Stimulated activated naive B cell treated with anti-CD40 and anti-IgM and Interleukin-4, amounts not matched to agents 10 μg/mL and 1 μg/mL and 100 μg/mL, for 72 hours (primary cell): Measurements from ENCODE around the gene VPS9D1.

Source experiments
- ATAC-seq, 2 donors: fragments of 150-1000 bp; cut with Tn5 transposase; replicated peaks; 2 replicates each; pipeline ENCODE4 v1.10.0; 2021; ENCODE audit warnings: moderate library complexity in 1 of 2
- DNase-seq: peaks from one replicate; pipeline ENCODE4 v3.0.0; 2021
- H3K27ac Mint-ChIP-seq: one replicate; pipeline ENCODE4 v1.8.0; 2022; ENCODE audit warnings: mild to moderate bottlenecking, mixed read lengths
- H3K27me3 Mint-ChIP-seq, 2 donors: one replicate each; pipeline ENCODE4 v1.8.0; 2022; ENCODE audit warnings: mixed read lengths in 2 of 2
- H3K36me3 Mint-ChIP-seq, 2 donors: one replicate each; pipeline ENCODE4 v1.8.0; 2022; ENCODE audit warnings: mixed read lengths in 2 of 2, mild to moderate bottlenecking in 1 of 2
- H3K4me1 Mint-ChIP-seq, 2 donors: one replicate each; pipeline ENCODE4 v1.8.0; 2022; ENCODE audit warnings: mixed read lengths in 2 of 2, mild to moderate bottlenecking in 1 of 2
- H3K4me3 Mint-ChIP-seq, 2 donors: one replicate each; pipeline ENCODE4 v1.8.0; 2022; ENCODE audit warnings: mild to moderate bottlenecking in 2 of 2, mixed read lengths in 2 of 2, moderate library complexity in 1 of 2
- H3K9me3 Mint-ChIP-seq, 2 donors: one replicate each; pipeline ENCODE4 v1.8.0; 2022; ENCODE audit warnings: mixed read lengths in 2 of 2, mild to moderate bottlenecking in 1 of 2

VPS9D1 gene, protein sequence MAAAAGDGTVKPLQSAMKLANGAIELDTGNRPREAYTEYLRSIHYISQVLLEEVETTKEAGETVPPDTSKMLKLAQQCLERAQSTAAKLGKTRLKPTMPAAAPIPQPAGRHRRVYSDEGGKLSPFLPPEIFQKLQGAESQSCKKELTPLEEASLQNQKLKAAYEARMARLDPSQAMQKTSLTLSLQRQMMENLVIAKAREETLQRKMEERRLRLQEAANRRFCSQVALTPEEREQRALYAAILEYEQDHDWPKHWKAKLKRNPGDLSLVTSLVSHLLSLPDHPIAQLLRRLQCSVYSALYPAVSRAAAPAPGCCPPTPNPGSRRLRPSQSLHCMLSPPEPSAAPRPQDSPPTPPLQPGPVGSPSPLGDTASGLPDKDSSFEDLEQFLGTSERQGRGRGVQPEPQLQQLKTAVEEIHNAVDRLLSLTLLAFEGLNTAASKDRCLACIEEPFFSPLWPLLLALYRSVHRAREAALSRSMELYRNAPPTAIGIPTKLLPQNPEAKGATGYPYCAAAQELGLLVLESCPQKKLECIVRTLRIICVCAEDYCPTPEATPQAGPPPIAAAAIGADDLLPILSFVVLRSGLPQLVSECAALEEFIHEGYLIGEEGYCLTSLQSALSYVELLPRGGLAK

GRCh38 chr16:89720813-89721545, at the start of gene VPS9D1, which contains the start of gene ZNF276:
Gene VPS9D1 (minus strand): TSS chr16:89720898. CDS start chr16:89720861, 37 bp downstream.
Gene ZNF276 (plus strand): TSS chr16:89721537. CDS start chr16:89721641, 104 bp downstream.
- H3K27me3 Mint-ChIP-seq = no peaks in the 10 kb centered on the region
- no peaks in the 10 kb centered on the region for H3K9me3 Mint-ChIP-seq
- H3K27ac Mint-ChIP-seq = peak within 1 kb of the TSS; percentile 91
- peaks cover 35 to 40% of the 10 kb centered on the region in 2 donors for H3K36me3 Mint-ChIP-seq
- peak; percentile 72 to 77 for ATAC-seq
- peak within 1 kb of the TSS; percentile 85 to 87 for H3K4me3 Mint-ChIP-seq
- peak; percentile 78 for DNase-seq
- H3K4me1 Mint-ChIP-seq = peaks cover 31 to 51% of the 10 kb centered on the region in 2 donors

- H3K4me1 Mint-ChIP-seq = peaks cover 5 to 18% of the 10 kb centered on the region in 2 donors
- H3K4me3 Mint-ChIP-seq = no peak overlapping the region
- H3K27ac Mint-ChIP-seq = no peak overlapping the region
- peaks cover 47 to 65% of the 10 kb centered on the region in 2 donors for H3K36me3 Mint-ChIP-seq
- ATAC-seq = no peak
- DNase-seq = no peak
- H3K9me3 Mint-ChIP-seq = no peaks in the 10 kb centered on the region
- H3K27me3 Mint-ChIP-seq = no peaks in the 10 kb centered on the region
Observed at GRCh38 chr16:89770367-89770766, 49.7 kb upstream of the VPS9D1 start.

DNA sequence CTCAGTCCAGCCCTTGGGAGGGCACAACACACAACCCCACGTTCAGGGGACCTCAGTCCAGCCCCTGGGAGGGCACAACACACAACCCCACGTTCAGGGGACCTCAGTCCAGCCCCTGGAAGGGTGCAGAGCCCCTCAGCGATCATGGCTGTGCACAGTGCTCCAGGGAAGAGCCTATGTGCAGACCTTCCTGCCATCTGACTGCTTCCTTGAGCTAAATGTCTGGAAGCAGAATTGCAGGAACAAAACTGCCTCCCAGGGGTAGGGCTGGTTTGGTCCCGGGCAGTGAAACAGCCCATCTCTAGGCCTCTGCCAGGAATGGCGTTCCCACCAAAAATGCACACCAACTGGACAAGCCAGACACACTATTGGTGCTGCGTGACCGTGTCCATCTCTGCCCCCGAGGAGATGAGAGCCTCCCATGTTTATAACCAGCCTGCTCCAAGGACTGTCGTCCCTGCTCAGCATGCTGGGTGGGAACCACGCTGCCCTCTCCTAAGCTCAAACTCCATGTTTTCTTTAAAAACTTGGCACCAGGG, 44.7 kb upstream of the VPS9D1 start:
- H3K27ac Mint-ChIP-seq = peak overlapping the region; percentile 93
- peak; percentile 4 to 8 for ATAC-seq
- H3K4me3 Mint-ChIP-seq = peak overlapping the region; percentile 78 to 79
- peaks cover 38 to 62% of the 10 kb centered on the region in 2 donors for H3K36me3 Mint-ChIP-seq
- no peaks in the 10 kb centered on the region for H3K9me3 Mint-ChIP-seq
- DNase-seq = no peak
- H3K27me3 Mint-ChIP-seq = no peaks in the 10 kb centered on the region
- H3K4me1 Mint-ChIP-seq = peaks cover 32 to 64% of the 10 kb centered on the region in 2 donors

GRCh38 chr16:89764711-89765201, 44.1 kb upstream of the VPS9D1 start:
- Mint-ChIP-seq H3K4me1 (peaks cover 34 to 70% of the 10 kb centered on the region in 2 donors), H3K27me3 (no peaks in the 10 kb centered on the region), H3K27ac (peak overlapping the region; percentile 93), H3K36me3 (peaks cover 38 to 59% of the 10 kb centered on the region in 2 donors), H3K4me3 (peak overlapping the region; percentile 78 to 79), H3K9me3 (no peaks in the 10 kb centered on the region)
- DNase-seq (peak; percentile 67), ATAC-seq (peak; percentile 94 to 95)

DNA sequence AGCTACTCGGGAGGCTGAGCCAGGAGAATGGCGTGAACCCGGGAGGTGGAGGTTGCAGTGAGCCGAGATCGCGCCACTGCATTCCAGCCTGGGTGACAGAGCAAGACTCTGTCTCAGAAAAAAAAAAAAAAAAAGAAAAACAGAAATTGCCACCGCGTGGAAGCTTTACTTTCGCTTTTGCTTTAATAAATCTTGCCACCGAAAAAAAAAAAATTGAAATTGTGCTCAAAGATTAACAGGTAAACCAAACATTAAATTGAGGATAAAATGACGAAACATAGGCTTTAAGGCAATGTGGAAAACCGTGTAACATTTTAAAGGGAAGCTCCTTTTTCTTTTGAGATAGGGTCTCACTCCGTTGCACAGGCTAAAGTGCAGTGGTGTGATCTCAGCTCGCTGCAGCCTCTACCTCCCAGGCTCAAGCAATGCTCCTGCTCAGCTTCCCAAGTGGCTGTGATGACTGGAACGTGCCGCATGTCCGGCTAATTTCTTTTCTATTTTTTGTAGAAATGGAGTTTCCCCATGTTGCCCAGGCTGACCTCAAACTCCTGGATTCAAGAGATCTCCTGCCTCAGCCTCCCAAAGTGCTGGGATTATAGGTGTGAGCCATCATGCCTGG, 40.7 kb upstream of the VPS9D1 start:
- no peaks in the 10 kb centered on the region for H3K9me3 Mint-ChIP-seq
- H3K4me3 Mint-ChIP-seq = peak overlapping the region; percentile 76 to 81
- no peak for DNase-seq
- H3K27me3 Mint-ChIP-seq = no peaks in the 10 kb centered on the region
- peaks cover 32 to 50% of the 10 kb centered on the region in 2 donors for H3K36me3 Mint-ChIP-seq
- no peak for ATAC-seq
- peaks cover 31 to 65% of the 10 kb centered on the region in 2 donors for H3K4me1 Mint-ChIP-seq
- H3K27ac Mint-ChIP-seq = peak overlapping the region; percentile 90

DNA sequence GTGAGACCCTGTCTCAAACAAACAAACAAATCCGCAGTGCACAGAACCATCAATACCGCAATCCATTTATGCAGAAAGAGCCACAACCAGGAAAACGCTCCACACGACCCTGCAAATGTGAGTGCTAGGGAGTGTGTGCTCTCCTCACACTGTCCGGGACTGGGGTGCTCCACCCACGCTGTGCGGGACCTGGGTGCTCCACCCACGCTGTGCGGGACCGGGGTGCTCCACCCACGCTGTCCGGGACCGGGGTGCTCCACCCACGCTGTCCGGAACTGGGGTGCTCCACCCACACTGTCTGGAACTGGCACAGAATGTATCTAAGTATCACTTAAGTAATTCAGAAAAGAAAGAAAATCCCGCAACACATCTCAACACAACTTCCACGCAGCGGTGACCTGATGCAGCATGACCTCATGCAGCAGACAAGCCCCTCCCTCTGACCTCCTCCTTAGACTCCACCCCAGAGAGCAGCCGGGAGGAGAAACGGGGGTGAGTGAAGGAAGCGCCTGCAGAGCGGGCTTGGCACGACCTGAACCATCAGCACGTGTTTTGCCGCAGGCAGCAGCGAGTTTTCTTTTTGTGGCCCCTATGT, 39.1 kb upstream of the VPS9D1 start:
- Mint-ChIP-seq H3K27me3 (no peaks in the 10 kb centered on the region), H3K9me3 (no peaks in the 10 kb centered on the region), H3K27ac (peak overlapping the region; percentile 90), H3K36me3 (peaks cover 37 to 53% of the 10 kb centered on the region in 2 donors), H3K4me1 (peaks cover 29 to 62% of the 10 kb centered on the region in 2 donors), H3K4me3 (no peak overlapping the region)
- ATAC-seq (no peak), DNase-seq (no peak)

GRCh38 chr16:89749637-89750036, 28.9 kb upstream of the VPS9D1 start:
- H3K36me3 Mint-ChIP-seq = peaks cover 37 to 62% of the 10 kb centered on the region in 2 donors
- H3K4me3 Mint-ChIP-seq = peak overlapping the region; percentile 23 to 49
- ATAC-seq (peak; percentile 75 to 91), DNase-seq (peak; percentile 24)
- H3K27me3 Mint-ChIP-seq = no peaks in the 10 kb centered on the region
- no peaks in the 10 kb centered on the region for H3K9me3 Mint-ChIP-seq
- H3K4me1 Mint-ChIP-seq = peaks cover 14 to 16% of the 10 kb centered on the region in 2 donors
- H3K27ac Mint-ChIP-seq = peak overlapping the region; percentile 63

DNA sequence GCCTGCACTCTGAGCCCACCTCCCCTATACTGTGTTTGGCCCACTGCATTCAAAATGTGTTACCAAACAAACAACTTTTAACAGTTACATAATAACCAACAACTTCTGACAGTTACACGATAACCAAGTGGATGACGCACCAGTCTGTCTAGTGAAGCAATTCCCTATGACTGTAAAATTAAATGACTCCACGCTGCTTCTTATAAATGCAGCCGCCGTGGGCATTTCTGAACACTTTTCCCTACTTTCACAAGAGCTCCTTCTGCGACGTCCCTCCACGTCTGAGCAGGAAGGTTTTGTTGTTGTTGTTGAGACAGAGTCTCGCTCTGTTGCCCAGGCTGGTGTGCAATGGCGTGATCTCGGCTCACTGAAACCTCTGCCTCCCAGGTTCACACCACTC, 28.2 kb upstream of the VPS9D1 start:
- H3K27ac Mint-ChIP-seq = no peak overlapping the region
- no peak overlapping the region for H3K4me3 Mint-ChIP-seq
- H3K27me3 Mint-ChIP-seq = no peaks in the 10 kb centered on the region
- DNase-seq (no peak), ATAC-seq (no peak)
- no peaks in the 10 kb centered on the region for H3K9me3 Mint-ChIP-seq
- H3K4me1 Mint-ChIP-seq = peaks cover 12 to 15% of the 10 kb centered on the region in 2 donors
- peaks cover 39 to 65% of the 10 kb centered on the region in 2 donors for H3K36me3 Mint-ChIP-seq

DNA sequence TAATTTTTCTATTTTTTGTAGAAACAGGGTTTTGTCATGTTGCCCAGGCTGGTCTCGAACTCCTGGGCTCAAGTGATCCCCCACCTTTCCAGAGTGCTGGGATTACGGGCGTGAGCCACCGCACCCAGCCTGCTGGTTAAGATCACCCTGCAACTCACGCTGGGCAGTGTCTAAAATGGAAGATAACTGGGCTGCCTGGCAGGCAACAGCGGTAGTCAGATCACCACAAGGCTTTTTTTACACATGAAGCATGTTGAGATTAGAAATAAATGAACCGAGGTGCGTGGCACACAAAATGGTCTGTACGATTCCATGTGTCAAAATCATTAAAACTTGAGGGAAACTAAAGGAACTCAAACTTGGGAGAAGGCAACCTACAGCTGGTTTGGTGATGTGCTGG, 27.4 kb upstream of the VPS9D1 start:
- no peak overlapping the region for H3K4me3 Mint-ChIP-seq
- ATAC-seq (no peak), DNase-seq (no peak)
- H3K27ac Mint-ChIP-seq = no peak overlapping the region
- H3K36me3 Mint-ChIP-seq = peaks cover 35 to 61% of the 10 kb centered on the region in 2 donors
- peaks cover 10% of the 10 kb centered on the region in 2 donors for H3K4me1 Mint-ChIP-seq
- H3K9me3 Mint-ChIP-seq = no peaks in the 10 kb centered on the region
- no peaks in the 10 kb centered on the region for H3K27me3 Mint-ChIP-seq

- H3K36me3 Mint-ChIP-seq = peaks cover 34 to 61% of the 10 kb centered on the region in 2 donors
- DNase-seq = no peak
- no peaks in the 10 kb centered on the region for H3K27me3 Mint-ChIP-seq
- ATAC-seq = no peak
- H3K4me3 Mint-ChIP-seq = no peak overlapping the region
- peaks cover 13 to 16% of the 10 kb centered on the region in 2 donors for H3K4me1 Mint-ChIP-seq
- H3K27ac Mint-ChIP-seq = no peak overlapping the region
- H3K9me3 Mint-ChIP-seq = no peaks in the 10 kb centered on the region
Observed at GRCh38 chr16:89746043-89746442, 25.3 kb upstream of the VPS9D1 start.

DNA sequence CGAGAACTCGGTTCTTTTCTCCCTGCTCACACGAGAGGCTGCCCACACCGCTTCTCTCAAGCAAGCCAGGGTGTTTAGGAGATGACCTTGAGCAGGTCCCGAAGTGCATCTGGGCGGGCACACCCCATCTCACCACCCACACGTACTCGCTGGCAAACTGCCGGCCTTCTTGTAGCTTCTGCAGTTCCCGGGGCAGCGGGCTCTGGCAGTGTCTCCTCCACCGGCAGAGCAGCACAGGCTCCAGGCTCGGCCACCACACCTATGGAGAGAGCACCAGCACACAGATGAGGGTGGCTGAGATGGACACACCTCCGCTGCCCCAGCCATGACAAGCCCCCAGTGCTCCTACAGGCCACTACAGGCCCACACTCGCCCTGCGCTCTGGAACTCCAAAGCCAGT, 24.1 kb upstream of the VPS9D1 start:
- Mint-ChIP-seq H3K27me3 (no peaks in the 10 kb centered on the region), H3K4me1 (peaks cover 11 to 13% of the 10 kb centered on the region in 2 donors), H3K36me3 (peaks cover 33 to 55% of the 10 kb centered on the region in 2 donors), H3K4me3 (no peak overlapping the region), H3K9me3 (no peaks in the 10 kb centered on the region), H3K27ac (peak overlapping the region; percentile 25)
- ATAC-seq = no peak
- no peak for DNase-seq

- peaks cover 38 to 54% of the 10 kb centered on the region in 2 donors for H3K36me3 Mint-ChIP-seq
Observed at GRCh38 chr16:89742948-89743347, 22.2 kb upstream of the VPS9D1 start.

DNA sequence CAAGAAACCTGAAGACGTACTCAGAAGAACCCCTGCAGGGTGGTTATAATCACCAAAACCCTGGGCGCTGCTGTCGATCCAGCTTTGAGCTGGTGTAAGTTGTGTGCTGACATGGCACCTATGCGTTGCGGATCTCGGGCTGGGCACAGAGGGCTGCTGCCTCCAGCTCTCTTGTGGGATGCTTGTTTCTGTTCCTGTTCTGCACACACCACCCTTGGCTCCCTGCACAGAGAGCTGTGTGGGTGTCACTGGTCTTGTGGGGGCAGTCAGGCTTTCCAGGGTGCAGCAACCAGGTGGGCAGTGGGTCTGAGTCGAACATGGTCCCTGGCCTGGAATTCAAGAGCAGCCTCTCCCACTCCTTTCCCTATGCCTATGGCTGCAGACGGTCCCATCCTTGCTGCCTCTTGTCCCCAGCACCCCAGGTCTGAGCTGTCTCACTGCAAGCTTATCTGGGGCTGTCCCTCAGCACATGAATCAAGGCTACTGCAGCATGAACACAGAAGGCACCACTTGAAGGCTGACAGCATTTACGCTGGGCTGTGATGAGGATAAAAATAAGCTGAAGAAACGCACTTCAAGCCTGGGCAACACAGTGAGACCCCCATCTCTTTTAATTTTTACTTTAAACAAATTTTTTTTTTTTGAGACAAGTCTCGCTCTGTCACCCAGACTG, 20.8 kb upstream of the VPS9D1 start:
- ATAC-seq (peak; percentile 69 to 72), DNase-seq (no peak)
- H3K4me1 Mint-ChIP-seq = peaks cover 7 to 8% of the 10 kb centered on the region in 2 donors
- no peaks in the 10 kb centered on the region for H3K9me3 Mint-ChIP-seq
- no peak overlapping the region for H3K4me3 Mint-ChIP-seq
- H3K36me3 Mint-ChIP-seq = peaks cover 43 to 60% of the 10 kb centered on the region in 2 donors
- no peaks in the 10 kb centered on the region for H3K27me3 Mint-ChIP-seq
- peak overlapping the region; percentile 81 for H3K27ac Mint-ChIP-seq

More at GRCh38 chr16:89742948-89743347, 22.2 kb upstream of the VPS9D1 start:
- peak overlapping the region; percentile 65 for H3K27ac Mint-ChIP-seq
- ATAC-seq (no peak), DNase-seq (no peak)
- peaks cover 7 to 8% of the 10 kb centered on the region in 2 donors for H3K4me1 Mint-ChIP-seq
- no peaks in the 10 kb centered on the region for H3K27me3 Mint-ChIP-seq
- no peaks in the 10 kb centered on the region for H3K9me3 Mint-ChIP-seq
- no peak overlapping the region for H3K4me3 Mint-ChIP-seq
